HG03066 (cell line): ENCODE results near the gene PLEKHG7.
"Not testable (repeated sequence)": the region's sequence is repeated elsewhere in the genome, so short reads cannot be mapped to it uniquely, and the experiment has no call there.

Source experiments
- ATAC-seq: cut with Tn5 transposase; IDR thresholded peaks from one replicate; pipeline ENCODE4 v1.9.1; 2021; ENCODE audit warnings: low read depth; ENCODE audit not compliant: unreplicated experiment

Gene PLEKHG7

GRCh38 chr12:92702754-92703679 lies at the start of gene PLEKHG7:
Gene PLEKHG7, plus strand, starts transcription at chr12:92702989. Its CDS starts 3,643 bp downstream, at chr12:92706632.
- ATAC-seq = peak; percentile 90

- not testable (repeated sequence) for ATAC-seq
These were observed 48.5 kb upstream of the PLEKHG7 start for GRCh38 chr12:92654256-92654655.

- no peak for ATAC-seq
These were observed 47.9 kb upstream of the PLEKHG7 start for GRCh38 chr12:92654929-92655328.

GRCh38 chr12:92656911-92657310 lies 45.9 kb upstream of the PLEKHG7 start:
- ATAC-seq = no peak

- no peak for ATAC-seq
These were observed 45.0 kb upstream of the PLEKHG7 start for GRCh38 chr12:92657770-92658169.

GRCh38 chr12:92658611-92659010 lies 44.2 kb upstream of the PLEKHG7 start:
- ATAC-seq = no peak

GRCh38 chr12:92661269-92661668 lies 41.5 kb upstream of the PLEKHG7 start:
- no peak for ATAC-seq

- no peak for ATAC-seq
These were observed 37.3 kb upstream of the PLEKHG7 start for GRCh38 chr12:92665496-92665895.

- ATAC-seq = no peak
These were observed 34.0 kb upstream of the PLEKHG7 start for GRCh38 chr12:92668739-92669138.

GRCh38 chr12:92671524-92671923 lies 31.3 kb upstream of the PLEKHG7 start:
- not testable (repeated sequence) for ATAC-seq

GRCh38 chr12:92673756-92674155 lies 29.0 kb upstream of the PLEKHG7 start:
- ATAC-seq = peak; percentile 65

- no peak for ATAC-seq
These were observed 28.3 kb upstream of the PLEKHG7 start for GRCh38 chr12:92674500-92674899.

GRCh38 chr12:92675092-92675865 lies 27.5 kb upstream of the PLEKHG7 start:
- no peak for ATAC-seq

- ATAC-seq = no peak
These were observed 26.1 kb upstream of the PLEKHG7 start for GRCh38 chr12:92676710-92677109.

- ATAC-seq = no peak
These were observed 12.2 kb upstream of the PLEKHG7 start for GRCh38 chr12:92690601-92691000.

- ATAC-seq = no peak
These were observed 7.7 kb upstream of the PLEKHG7 start for GRCh38 chr12:92695056-92695455.

- no peak for ATAC-seq
These were observed 7.2 kb upstream of the PLEKHG7 start for GRCh38 chr12:92695577-92695976.

GRCh38 chr12:92696216-92696615 lies 6.6 kb upstream of the PLEKHG7 start:
- no peak for ATAC-seq

GRCh38 chr12:92698474-92698873 lies 4.3 kb upstream of the PLEKHG7 start:
- ATAC-seq = no peak

- no peak for ATAC-seq
These were observed 1.3 kb upstream of the PLEKHG7 start for GRCh38 chr12:92701441-92701840.

GRCh38 chr12:92703786-92704185 lies 997 bp downstream of the PLEKHG7 start:
- ATAC-seq = no peak
